H1 (cell line): ENCODE results near the gene C2. TPM values are rescaled to one million over a fixed set of nuclear protein-coding genes. Genes with fewer than 3 reads are reported as not detected.

Source experiments
- CTCF ChIA-PET: fragments of 300-600 bp; sonication (Branson Sonifier 250); formaldehyde crosslinking; loops from one replicate; lab custom pipeline; 2021; ENCODE audit not compliant: partially characterized antibody; lab: Charles Lee
- POLR2A ChIA-PET: fragments of 300-600 bp; sonication (Branson Sonifier 250); formaldehyde crosslinking; loops from one replicate; lab custom pipeline; 2021; ENCODE audit warnings: inconsistent platforms; ENCODE audit not compliant: partially characterized antibody; lab: Charles Lee
- DNase-seq, 2 experiments: peaks; one replicate each; pipeline versions ENCODE4 v3.0.0 to v3.0.0-alpha.2; 2010 to 2022; ENCODE audit warnings: low spot score in 2 of 2, low read depth in 1 of 2, mixed read lengths in 1 of 2
- FAIRE-seq: peaks from 2 replicates; lab custom pipeline; 2011; peaks lifted over from hg19 to GRCh38; lab: Jason Lieb, UNC
- H2AFZ ChIP-seq: 2 replicates; pipeline ENCODE4 v1.8.1; 2012; ENCODE audit warnings: low read length, inconsistent platforms
- H2AK5ac ChIP-seq: 2 replicates; pipeline ENCODE4 v1.6.1; 2013; ENCODE audit warnings: low read depth, low read length
- H2BK120ac ChIP-seq: replicated peaks from 2 replicates; pipeline ENCODE3; 2013; ENCODE audit warnings: low read depth, low read length, inconsistent platforms
- H2BK12ac ChIP-seq: 2 replicates; pipeline ENCODE4 v1.6.1; 2013; ENCODE audit warnings: low read depth, low read length
- H2BK15ac ChIP-seq: 2 replicates; pipeline ENCODE4 v1.6.1; 2013; ENCODE audit warnings: low read length
- H2BK20ac ChIP-seq: 2 replicates; pipeline ENCODE4 v1.6.1; 2013; ENCODE audit warnings: low read length
- H2BK5ac ChIP-seq: 2 replicates; pipeline ENCODE4 v1.6.1; 2013; ENCODE audit warnings: low read depth, low read length
- H3K14ac ChIP-seq: 2 replicates; pipeline ENCODE4 v1.6.1; 2013; ENCODE audit warnings: inconsistent platforms; ENCODE audit not compliant: insufficient read length
- H3K18ac ChIP-seq: 2 replicates; pipeline ENCODE4 v1.6.1; 2013; ENCODE audit warnings: low read length; ENCODE audit errors: extremely low read depth
- H3K23ac ChIP-seq: 2 replicates; pipeline ENCODE4 v1.6.1; 2013; ENCODE audit warnings: inconsistent platforms; ENCODE audit not compliant: insufficient read length
- H3K23me2 ChIP-seq: 2 replicates; pipeline ENCODE4 v1.6.1; 2013; ENCODE audit warnings: low read depth, low read length
- H3K27ac ChIP-seq: 2 replicates; pipeline ENCODE4 v1.6.1; 2011; ENCODE audit warnings: low read depth, low read length, inconsistent platforms
- H3K27me3 ChIP-seq, 4 experiments: replicated peaks in 1 of 4; 1 replicate in 1 of 4; 2 replicates in 3 of 4; pipeline versions ENCODE4 v1.6.1 to v1.8.1; 2011 to 2013; ENCODE audit warnings: low read length in 3 of 4, mild to moderate bottlenecking in 3 of 4, inconsistent platforms in 2 of 4, mixed read lengths in 2 of 4, moderate library complexity in 1 of 4; ENCODE audit not compliant: control insufficient read depth in 3 of 4, insufficient read depth in 3 of 4; ENCODE audit errors: extremely low read depth in 1 of 4
- H3K36me3 ChIP-seq, 4 experiments: 2 replicates each; pipeline versions ENCODE4 v1.6.1 to v1.8.1; 2011 to 2013; ENCODE audit warnings: mild to moderate bottlenecking in 4 of 4, low read length in 3 of 4, moderate library complexity in 2 of 4, control low read depth in 1 of 4, inconsistent platforms in 1 of 4; ENCODE audit not compliant: insufficient read depth in 4 of 4, control insufficient read depth in 2 of 4
- H3K4ac ChIP-seq: replicated peaks from 2 replicates; pipeline ENCODE3; 2013; ENCODE audit warnings: low read length, low read depth, mixed read lengths, inconsistent platforms; ENCODE audit not compliant: insufficient read length
- H3K4me1 ChIP-seq, 4 experiments: replicated peaks in 1 of 4; 1 replicate in 1 of 4; 2 replicates in 3 of 4; pipeline versions ENCODE4 v1.6.1 to v1.8.1; 2011 to 2013; ENCODE audit warnings: low read length in 3 of 4, inconsistent platforms in 2 of 4, mixed read lengths in 1 of 4; ENCODE audit not compliant: insufficient read depth in 4 of 4, control insufficient read depth in 3 of 4
- H3K4me2 ChIP-seq, 2 experiments: 2 replicates each; pipeline versions ENCODE4 v1.6.1 to v1.8.1; 2011 to 2013; ENCODE audit warnings: low read depth in 2 of 2, low read length in 2 of 2, control low read depth in 1 of 2, inconsistent platforms in 1 of 2, mild to moderate bottlenecking in 1 of 2; ENCODE audit not compliant: insufficient read depth in 1 of 2
- H3K4me3 ChIP-seq, 4 experiments: fragments of 200-600, 300-600 bp in 1 of 4; sonication (generic), shearing (Covaris generic), sonication (Bioruptor Twin) in 1 of 4; 2 replicates each; pipeline versions ENCODE4 v1.5.1 to v1.8.1; 2011 to 2016; ENCODE audit warnings: low read length in 4 of 4, low read depth in 3 of 4, control low read depth in 2 of 4, inconsistent platforms in 2 of 4, mild to moderate bottlenecking in 2 of 4, mixed read lengths in 1 of 4, moderate library complexity in 1 of 4; ENCODE audit not compliant: insufficient read depth in 2 of 4; ENCODE audit errors: extremely low read depth in 1 of 4
- H3K56ac ChIP-seq: replicated peaks from 2 replicates; pipeline ENCODE3; 2013; ENCODE audit warnings: low read depth, mild to moderate bottlenecking, mixed read lengths, low read length, inconsistent platforms; ENCODE audit not compliant: insufficient read length
- H3K79me1 ChIP-seq: 2 replicates; pipeline ENCODE4 v1.6.1; 2013; ENCODE audit warnings: low read depth, low read length, control low read depth
- H3K79me2 ChIP-seq, 2 experiments: 2 replicates each; pipeline versions ENCODE4 v1.6.1 to v1.8.1; 2012 to 2013; ENCODE audit warnings: low read length in 2 of 2, mild to moderate bottlenecking in 2 of 2, inconsistent platforms in 1 of 2; ENCODE audit not compliant: insufficient read depth in 2 of 2, control insufficient read depth in 1 of 2
- H3K9ac ChIP-seq, 4 experiments: replicated peaks in 1 of 4; 1 replicate in 1 of 4; 2 replicates in 3 of 4; pipeline versions ENCODE4 v1.6.1 to v1.8.1; 2011 to 2013; ENCODE audit warnings: low read depth in 3 of 4, low read length in 3 of 4, control low read depth in 2 of 4, mild to moderate bottlenecking in 2 of 4, moderate library complexity in 2 of 4, inconsistent platforms in 1 of 4; ENCODE audit errors: extremely low read depth in 1 of 4
- H3K9me3 ChIP-seq, 2 experiments: 2 replicates each; pipeline versions ENCODE4 v1.6.1 to v1.8.1; 2012 to 2013; ENCODE audit warnings: mild to moderate bottlenecking in 2 of 2, moderate library complexity in 2 of 2, control low read depth in 1 of 2, inconsistent platforms in 1 of 2, low read depth in 1 of 2, low read length in 1 of 2, mixed read lengths in 1 of 2; ENCODE audit not compliant: insufficient read depth in 2 of 2
- H4K20me1 ChIP-seq, 2 experiments: replicated peaks in 1 of 2; 2 replicates each; pipeline versions ENCODE3 to v1.8.1; 2011 to 2013; ENCODE audit warnings: inconsistent platforms in 2 of 2, low read length in 2 of 2, mild to moderate bottlenecking in 1 of 2; ENCODE audit not compliant: insufficient read depth in 2 of 2, control insufficient read depth in 1 of 2
- H4K5ac ChIP-seq: 2 replicates; pipeline ENCODE4 v1.6.1; 2013; ENCODE audit warnings: low read length, low read depth, mixed read lengths, inconsistent platforms; ENCODE audit not compliant: insufficient read length
- H4K8ac ChIP-seq: 2 replicates; pipeline ENCODE4 v1.8.0; 2013; ENCODE audit warnings: mild to moderate bottlenecking, moderate library complexity, low read length, inconsistent platforms; ENCODE audit not compliant: insufficient read depth; ENCODE audit errors: extremely low read depth
- H4K91ac ChIP-seq: replicated peaks from 2 replicates; pipeline ENCODE3; 2013; ENCODE audit warnings: low read length, mixed read lengths, inconsistent platforms; ENCODE audit not compliant: insufficient read length
- WGBS, 2 experiments: shearing (Covaris generic) in 1 of 2; methylation state at CpG; one replicate each; pipeline versions ENCODE4 v1.1.6 to v1.1.7; 2013 to 2015; ENCODE audit warnings: low lambda C conversion rate in 2 of 2, mixed read lengths in 2 of 2, inconsistent platforms in 1 of 2, low coverage in 1 of 2, missing lambda C conversion rate in 1 of 2; ENCODE audit not compliant: insufficient replicate concordance in 2 of 2, insufficient coverage in 1 of 2, insufficient read length in 1 of 2; ENCODE audit errors: extremely low coverage in 1 of 2, missing lambda C conversion rate in 1 of 2; 5-methylcytosine and 5-hydroxymethylcytosine counted together
- polyA plus RNA-seq, 7 experiments: library from polyadenylated mRNA; depleted of rRNA in 3 of 7; stranded (reverse) in 5 of 7; unstranded in 2 of 7; fragments of >200 nt in 5 of 7; fragments of 200-250 nt in 2 of 7; gene quantifications; 1 replicate in 5 of 7; 2 replicates in 1 of 7; 4 replicates in 1 of 7; pipeline versions ENCODE4 v1.2.1 to v1.2.3, GENCODE V29; 2011 to 2013; ENCODE audit warnings: missing spikeins in 2 of 7, mixed read lengths in 2 of 7
- total RNA-seq: library from RNA; stranded (reverse); fragmentation: NEBNext Ultra II Directional; extraction: Animal tissue kit (Norgen Biotek cat#: 25700); gene quantifications from 2 replicates; pipeline ENCODE4 v1.2.1, GENCODE V29; 2021

The C2 gene
- total and polyA plus RNA-seq, 2 of the 8 experiments (the other 6 are each of a cell fraction or from before 2014, with no cell fraction given): 0.26 to 0.38 TPM

DNA sequence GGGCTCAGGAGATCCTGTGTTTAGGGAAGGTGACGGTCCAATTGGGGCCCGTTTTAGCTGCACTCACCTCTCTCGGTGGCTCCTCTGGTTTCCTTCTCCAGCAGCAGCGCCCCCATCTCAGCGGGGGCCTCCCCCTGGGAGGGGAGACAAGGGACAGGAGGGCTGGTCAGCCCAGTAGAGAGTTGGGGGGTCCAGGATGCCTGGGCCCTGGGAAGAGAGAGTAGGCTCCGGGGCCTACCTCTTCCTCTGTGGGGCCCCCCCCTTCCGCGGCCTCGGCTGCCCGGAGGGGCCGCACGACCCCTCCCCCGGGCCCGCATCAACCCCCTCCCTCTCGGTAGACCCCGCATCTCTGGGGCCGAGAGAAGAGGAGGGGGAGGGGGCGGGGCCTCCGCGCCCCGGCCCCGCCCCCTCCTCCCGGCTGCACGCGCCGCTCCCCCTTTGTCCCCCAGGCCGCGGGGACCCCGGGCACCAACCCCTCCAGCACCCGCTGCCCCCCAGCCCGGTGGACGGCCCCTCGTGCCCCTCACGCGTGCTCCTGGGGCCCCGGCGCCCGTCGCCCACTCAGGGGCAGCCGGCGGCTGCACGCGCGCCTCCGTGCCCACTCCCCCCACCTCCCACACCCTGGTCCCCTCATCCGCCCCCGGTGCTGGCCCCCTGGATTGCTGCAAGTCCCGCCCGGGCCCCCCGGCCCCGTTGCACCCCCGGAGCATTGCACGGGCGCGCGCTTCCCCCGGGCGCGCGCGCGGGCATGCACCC lies 30.5 kb upstream of the C2 start:
- ChIA-PET POLR2A (interaction anchor here (0.7 to 3.6 kb wide), 25 partner anchors 8 to 232 kb away, joined by 3 to 40 read pairs (median 6); partner anchors contain the start of genes DXO, GPANK1, MSH5 and NELFE), CTCF (interaction anchor here (0.6 to 2.1 kb wide), 8 partner anchors 8 to 155 kb away, joined by 3 to 11 read pairs (median 6); no protein-coding TSS in a partner anchor)
- Histone ChIP-seq H2BK20ac (no peak overlapping the region), H3K14ac (no peak overlapping the region), H3K23me2 (peaks cover 8% of the 10 kb centered on the region), H4K8ac (peak overlapping the region; percentile 93; the same call in 1 of the 2 replicates), H2BK12ac (no peak overlapping the region), H3K56ac (peak overlapping the region; percentile 73), H3K4me3 (peak overlapping the region; percentile 74 to 97 (median 82)), H3K4me1 (peaks cover 0 to 11% (median 6%) of the 10 kb centered on the region in 4 experiments; a peak in 6 of 7 replicates), H3K4ac (peak overlapping the region; percentile 27), H3K36me3 (peaks cover 20 to 42% (median 37%) of the 10 kb centered on the region in 4 experiments), H3K9ac (peak overlapping the region; percentile 54 to 88 (median 67); a peak in 6 of 7 replicates), H2AFZ (no peak overlapping the region), H3K4me2 (peak overlapping the region; percentile 84 to 92), H3K79me2 (peaks cover 0 to 17% of the 10 kb centered on the region in 2 experiments; a peak in 2 of 4 replicates), H3K9me3 (no peaks in the 10 kb centered on the region), H3K18ac (peak overlapping the region; percentile 19), H4K5ac (no peak overlapping the region), H2AK5ac (no peak overlapping the region), H2BK5ac (no peak overlapping the region), H3K27me3 (no peaks in the 10 kb centered on the region), H3K27ac (peak overlapping the region; percentile 46; the same call in 1 of the 2 replicates), H4K91ac (peak overlapping the region; percentile 80), H2BK120ac (no peak overlapping the region), H3K79me1 (peaks cover 2% of the 10 kb centered on the region), H2BK15ac (no peak overlapping the region), H4K20me1 (peaks cover 1 to 5% of the 10 kb centered on the region in 2 experiments), H3K23ac (no peak overlapping the region)
- peak in 1 of 2 experiments; percentile 60 for DNase-seq
- WGBS, 2 experiments: 21% methylated on average over 5 of the region's 62 CpGs; no CpG with 5 or more reads in 1 of the 2 experiments
- no peak for FAIRE-seq
